DOHH2 (cell line): ENCODE measurements around the gene USP19.

Source experiments
- CTCF ChIP-seq: fragments of 200-600 bp; sonication (generic); IDR thresholded peaks from one replicate; pipeline ENCODE4 v1.5.1; 2014; ENCODE audit warnings: antibody characterized with exemption, mild to moderate bottlenecking, low read depth, low read length; ENCODE audit not compliant: poor library complexity, severe bottlenecking
- EZH2phosphoT487 ChIP-seq: fragments of 200-600 bp; sonication (generic); IDR thresholded peaks from 2 replicates; pipeline ENCODE4 v1.6.1; 2017; ENCODE audit warnings: borderline replicate concordance, mild to moderate bottlenecking, antibody characterized with exemption, low read length, moderate library complexity, mixed read lengths

DNA sequence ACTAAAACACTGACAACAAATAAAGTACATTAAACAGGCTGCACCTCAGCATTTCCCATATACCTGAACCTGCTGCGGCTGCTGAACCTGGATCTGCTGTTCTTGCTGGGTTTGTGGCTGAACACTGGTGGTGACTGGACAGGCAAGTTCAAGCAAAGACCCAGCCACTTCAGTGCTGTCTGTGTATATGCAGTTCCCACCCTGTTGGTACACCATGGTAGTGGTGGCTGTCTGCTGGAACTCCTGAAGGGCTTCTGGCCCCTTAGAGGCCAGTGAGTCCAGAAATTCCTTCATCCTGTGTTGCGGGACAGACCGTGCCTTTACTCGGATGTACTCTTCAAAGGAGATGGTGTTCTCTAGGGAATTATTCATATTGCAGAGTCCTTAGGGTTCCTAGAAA is 44.0 kb downstream of the USP19 start:
- no peak for TF ChIP-seq CTCF
- no peak for TF ChIP-seq EZH2phosphoT487
